A549 (cell line): ENCODE data around the gene AEBP2. TPM values are rescaled to one million over a fixed set of nuclear protein-coding genes. Genes with fewer than 3 reads are reported as not detected.

Experiments
- ATAC-seq, 2 experiments: fragments of 200-7000 bp in 1 of 2; fragments of >200 bp in 1 of 2; cut with Nextera tagmentation in 1 of 2; cut with Tn5 transposase in 1 of 2; 3 replicates each; pipeline versions ENCODE4 v1.8.0 to v1.9.1; 2018 to 2020; ENCODE audit warnings: mild to moderate bottlenecking in 1 of 2, moderate library complexity in 1 of 2
- CTCF ChIA-PET: fragments of 300-600 bp; sonication (Branson Sonifier 250); formaldehyde crosslinking; extraction: SDS; loops from one replicate; lab custom pipeline; 2021; ENCODE audit warnings: antibody characterized with exemption, inconsistent platforms; lab: Yijun Ruan, JAX
- POLR2A ChIA-PET: fragments of 350-600 bp; formaldehyde crosslinking; extraction: SDS; loops from one replicate; lab custom pipeline; 2021; ENCODE audit warnings: antibody characterized with exemption, inconsistent platforms; lab: Yijun Ruan, JAX
- DNase-seq, 2 experiments: peaks; one replicate each; pipeline versions ENCODE4 v3.0.0 to v3.0.0-alpha.2; 2011 to 2016; ENCODE audit warnings: low read depth in 1 of 2, low spot score in 1 of 2
- FAIRE-seq: peaks from 2 replicates; lab custom pipeline; 2011; peaks lifted over from hg19 to GRCh38; lab: Jason Lieb, UNC
- H3K27ac ChIP-seq, 2 experiments: fragments of >200 bp; sonication (Bioruptor Twin); formaldehyde crosslinking; 3 replicates each; pipeline ENCODE4 v1.5.1; 2016 to 2017
- H3K4me1 ChIP-seq: fragments of >200 bp; sonication (Bioruptor Twin); formaldehyde crosslinking; 3 replicates; pipeline ENCODE4 v1.6.1; 2016
- H3K4me2 ChIP-seq: fragments of >200 bp; sonication (Bioruptor Twin); formaldehyde crosslinking; 3 replicates; pipeline ENCODE4 v1.6.1; 2016
- H3K4me3 ChIP-seq: fragments of >200 bp; sonication (Bioruptor Twin); formaldehyde crosslinking; 3 replicates; pipeline ENCODE4 v1.5.1; 2016
- H3K9me3 ChIP-seq: fragments of >200 bp; sonication (Bioruptor Twin); formaldehyde crosslinking; 3 replicates; pipeline ENCODE4 v1.6.1; 2016
- CBX2 ChIP-seq: fragments of 200-600 bp; sonication (generic); IDR thresholded peaks from 2 replicates; pipeline ENCODE4 v1.6.1; 2016; ENCODE audit warnings: low read depth, mild to moderate bottlenecking, borderline replicate concordance
- CBX8 ChIP-seq: fragments of 200-600 bp; sonication (generic); IDR thresholded peaks from 2 replicates; pipeline ENCODE4 v1.6.1; 2016
- CEBPB ChIP-seq, 2 experiments: fragments of >200 bp in 1 of 2; sonication (Bioruptor Twin) in 1 of 2; formaldehyde crosslinking in 1 of 2; IDR thresholded peaks; 2 replicates each; pipeline ENCODE4 v1.6.1; 2012 to 2016
- CHD4 ChIP-seq: fragments of 200-600 bp; sonication (generic); IDR thresholded peaks from 2 replicates; pipeline ENCODE4 v1.6.1; 2016; ENCODE audit warnings: antibody characterized with exemption, mild to moderate bottlenecking, borderline replicate concordance
- E2F6 ChIP-seq: IDR thresholded peaks from 2 replicates; pipeline ENCODE4 v1.6.1; 2012; ENCODE audit warnings: low read depth, borderline replicate concordance
- EHF ChIP-seq: fragments of 250-450 bp; sonication (Bioruptor Pico); IDR thresholded peaks from 2 replicates; pipeline ENCODE4 v1.5.0; 2020; ENCODE audit warnings: mild to moderate bottlenecking
- FOSB ChIP-seq: fragments of 250-450 bp; sonication (Bioruptor Pico); IDR thresholded peaks from 2 replicates; pipeline ENCODE4 v1.5.0; 2020; ENCODE audit warnings: mild to moderate bottlenecking, moderate library complexity
- FOSL2 ChIP-seq, 2 experiments: fragments of 450-650 bp in 1 of 2; fragments of >200 bp in 1 of 2; sonication (Bioruptor Twin) in 1 of 2; formaldehyde crosslinking; IDR thresholded peaks; 2 replicates each; pipeline versions ENCODE4 v1.5.0 to v1.6.1; 2016 to 2020; ENCODE audit warnings: mild to moderate bottlenecking in 1 of 2, moderate library complexity in 1 of 2
- FOXS1 ChIP-seq: fragments of 250-450 bp; sonication (Bioruptor Pico); IDR thresholded peaks from 2 replicates; pipeline ENCODE4 v1.5.0; 2020; ENCODE audit warnings: mild to moderate bottlenecking, moderate library complexity
- GATA3 ChIP-seq: IDR thresholded peaks from 2 replicates; pipeline ENCODE4 v1.6.1; 2012; ENCODE audit warnings: borderline replicate concordance
- HOXA7 ChIP-seq: fragments of 250-450 bp; sonication (Bioruptor Pico); IDR thresholded peaks from 2 replicates; pipeline ENCODE4 v1.5.0; 2020; ENCODE audit warnings: mild to moderate bottlenecking, moderate library complexity
- JUNB ChIP-seq: fragments of >200 bp; sonication (Bioruptor Twin); formaldehyde crosslinking; IDR thresholded peaks from 2 replicates; pipeline ENCODE4 v1.6.1; 2016
- KDM1A ChIP-seq: fragments of 200-600 bp; sonication (generic); IDR thresholded peaks from 2 replicates; pipeline ENCODE4 v1.6.1; 2016; ENCODE audit warnings: low read depth, mild to moderate bottlenecking
- MAFK ChIP-seq: fragments of 450-650 bp; IDR thresholded peaks from 2 replicates; pipeline ENCODE4 v1.6.1; 2014; ENCODE audit not compliant: partially characterized antibody
- MAZ ChIP-seq: fragments of 150-350 bp; IDR thresholded peaks from 2 replicates; pipeline ENCODE4 v1.6.1; 2014; ENCODE audit warnings: antibody characterized with exemption, low read depth, low read length, borderline replicate concordance
- MYC ChIP-seq: IDR thresholded peaks from 2 replicates; pipeline ENCODE4 v1.6.1; 2012; ENCODE audit warnings: mild to moderate bottlenecking, inconsistent platforms, low read length, improper control_type of control experiment, borderline replicate concordance
- NFE2L2 ChIP-seq: fragments of 150-350 bp; conservative IDR thresholded peaks from 2 replicates; pipeline ENCODE4 v1.6.1; 2014; ENCODE audit warnings: low read length
- NPAS2 ChIP-seq: fragments of 250-450 bp; sonication (Bioruptor Pico); IDR thresholded peaks from 2 replicates; pipeline ENCODE4 v1.8.0; 2022; ENCODE audit warnings: mild to moderate bottlenecking, moderate library complexity, borderline replicate concordance
- NR3C1 ChIP-seq: fragments of >200 bp; sonication (Bioruptor Twin); formaldehyde crosslinking; IDR thresholded peaks from 3 replicates; pipeline ENCODE4 v1.6.1; 2017
- PBX3 ChIP-seq: IDR thresholded peaks from 2 replicates; pipeline ENCODE4 v1.6.1; 2012
- POLR2A ChIP-seq: IDR thresholded peaks from 2 replicates; pipeline ENCODE4 v1.6.1; 2012; ENCODE audit warnings: mild to moderate bottlenecking, low read length
- RARB ChIP-seq: fragments of 250-450 bp; sonication (Bioruptor Pico); IDR thresholded peaks from 2 replicates; pipeline ENCODE4 v1.8.0; 2021; ENCODE audit warnings: mild to moderate bottlenecking, moderate library complexity
- RCOR1 ChIP-seq: fragments of 150-350 bp; IDR thresholded peaks from 2 replicates; pipeline ENCODE4 v1.6.1; 2014; ENCODE audit warnings: antibody characterized with exemption, low read length, low read depth
- SMC3 ChIP-seq: fragments of >200 bp; sonication (Bioruptor Twin); formaldehyde crosslinking; IDR thresholded peaks from 3 replicates; pipeline ENCODE4 v1.6.1; 2018; ENCODE audit warnings: inconsistent platforms
- TP53 ChIP-seq: fragments of 250-450 bp; sonication (Bioruptor Pico); IDR thresholded peaks from 2 replicates; pipeline ENCODE4 v1.5.0; 2021; ENCODE audit warnings: mild to moderate bottlenecking, moderate library complexity
- USF2 ChIP-seq: fragments of 450-650 bp; IDR thresholded peaks from 2 replicates; pipeline ENCODE4 v1.6.1; 2014; ENCODE audit warnings: antibody characterized with exemption
- ZC3H11A ChIP-seq: fragments of 450-650 bp; IDR thresholded peaks from 2 replicates; pipeline ENCODE4 v1.6.1; 2014; ENCODE audit warnings: antibody characterized with exemption, mild to moderate bottlenecking
- ZFP36 ChIP-seq: fragments of 450-650 bp; IDR thresholded peaks from 2 replicates; pipeline ENCODE4 v1.6.1; 2014; ENCODE audit warnings: borderline replicate concordance; ENCODE audit not compliant: partially characterized antibody
- ZNF302 ChIP-seq: fragments of 250-450 bp; sonication (Bioruptor Pico); IDR thresholded peaks from 2 replicates; pipeline ENCODE4 v1.9.0; 2021; ENCODE audit warnings: inconsistent platforms, mild to moderate bottlenecking, moderate library complexity
- ZSCAN20 ChIP-seq: fragments of 250-450 bp; sonication (Bioruptor Pico); IDR thresholded peaks from 2 replicates; pipeline ENCODE4 v1.8.0; 2022; ENCODE audit warnings: mild to moderate bottlenecking, moderate library complexity
- WGBS: methylation state at CpG from one replicate; pipeline ENCODE4 v1.1.6; 2017; ENCODE audit errors: missing lambda C conversion rate; 5-methylcytosine and 5-hydroxymethylcytosine counted together
- polyA plus RNA-seq, 4 experiments: library from polyadenylated mRNA; depleted of rRNA in 3 of 4; stranded (reverse); fragments of >200 nt; fragmentation: RNase III in 1 of 4; extraction: RNeasy Plus Mini Kit Qiagen cat#74134 plus additional on column Dnase treatment in 1 of 4; gene quantifications; 2 replicates in 3 of 4; 3 replicates in 1 of 4; pipeline ENCODE4 v1.2.3, GENCODE V29; 2011 to 2017

AEBP2 gene
- polyA plus RNA-seq, 2 of the 4 experiments (the other 2 are of a cell fraction), result 23.5 to 27.3 TPM

- FAIRE-seq, result no peak
- no peak for DNase-seq
- Histone ChIP-seq H3K4me2 (no peak overlapping the region), H3K9me3 (no peaks in the 10 kb centered on the region), H3K27ac (peak overlapping the region; percentile 62 to 74), H3K4me1 (peaks cover 14% of the 10 kb centered on the region; the same call in 2 of the 3 replicates), H3K4me3 (no peak overlapping the region)
- CTCF ChIA-PET, result no interaction called here
- POLR2A ChIA-PET, result interaction anchor here (1.1 kb wide), 1 partner anchor 62 kb away, joined by 6 read pairs; no protein-coding TSS in a partner anchor
- 91% methylated on average over 9 of the region's 9 CpGs for WGBS
- no peak for ATAC-seq
- TF ChIP-seq CEBPB (IDR thresholded peaks at IDR 0.05) (peak; percentile 33 to 70; a peak in 3 of 4 replicates), NR3C1 (no peak)
Measured at GRCh38 chr12:19432309-19433170, 6.8 kb upstream of the AEBP2 start.

GRCh38 chr12:19434538-19434937, 4.8 kb upstream of the AEBP2 start:
- no peak for FAIRE-seq
- no peak for ATAC-seq
- no peak overlapping the region for H3K4me2 ChIP-seq
- no peaks in the 10 kb centered on the region for H3K9me3 ChIP-seq
- TF ChIP-seq ZNF302 (no peak), CBX8 (no peak), CHD4 (no peak), TP53 (no peak), MYC (no peak), FOSL2 (IDR thresholded peaks at IDR 0.05) (no peak), FOSL2 (CRISPR knock-in tag; IDR thresholded peaks at IDR 0.05) (no peak), ZC3H11A (no peak), E2F6 (no peak), FOXS1 (no peak), FOSB (CRISPR knock-in tag) (no peak), RCOR1 (no peak), HOXA7 (CRISPR knock-in tag) (no peak), NFE2L2 (no peak), NR3C1 (no peak), CBX2 (no peak), GATA3 (no peak), MAFK (no peak), KDM1A (no peak), RARB (CRISPR knock-in tag) (no peak)
- POLR2A ChIA-PET, result no interaction called here
- no peak overlapping the region for H3K4me3 ChIP-seq
- WGBS, result 66% methylated on average over 3 of the region's 3 CpGs
- H3K27ac ChIP-seq, result no peak overlapping the region
- peaks cover 14% of the 10 kb centered on the region; the same call in 2 of the 3 replicates for H3K4me1 ChIP-seq
- no peak for DNase-seq
- CTCF ChIA-PET, result interaction anchor here (0.5 kb wide), 1 partner anchor 147 kb away, joined by 3 read pairs; no protein-coding TSS in a partner anchor

- TF ChIP-seq RARB (CRISPR knock-in tag) (no peak), MAZ (no peak), NPAS2 (CRISPR knock-in tag) (no peak), NR3C1 (no peak), ZC3H11A (no peak), POLR2A (no peak), MAFK (no peak), ZSCAN20 (CRISPR knock-in tag) (no peak), FOSB (CRISPR knock-in tag) (no peak), PBX3 (no peak), SMC3 (no peak), USF2 (no peak), GATA3 (no peak), EHF (CRISPR knock-in tag) (no peak), ZFP36 (no peak), E2F6 (no peak), JUNB (no peak)
- POLR2A ChIA-PET, result no interaction called here
- no peak overlapping the region for H3K4me2 ChIP-seq
- H3K4me1 ChIP-seq, result peaks cover 13% of the 10 kb centered on the region; the same call in 2 of the 3 replicates
- ATAC-seq (no peak), DNase-seq (no peak), FAIRE-seq (no peak)
- 89% methylated on average over 10 of the region's 10 CpGs for WGBS
- no peaks in the 10 kb centered on the region for H3K9me3 ChIP-seq
- no peak overlapping the region for H3K4me3 ChIP-seq
- no peak overlapping the region for H3K27ac ChIP-seq
- CTCF ChIA-PET, result no interaction called here
Measured at GRCh38 chr12:19435831-19436497, 3.3 kb upstream of the AEBP2 start.
